Loucy (cell line): ENCODE measurements around the gene CEP70.
"Not testable (repeated sequence)": the region's sequence is repeated elsewhere in the genome, so short reads cannot be mapped to it uniquely, and the experiment has no call there.

Experiments
- EZH2phosphoT487 ChIP-seq: fragments of 200-600 bp; IDR thresholded peaks from 2 replicates; pipeline ENCODE4 v1.6.1; 2018; ENCODE audit warnings: antibody characterized with exemption, mild to moderate bottlenecking, moderate library complexity, borderline replicate concordance
- TF ChIP-seq, protein P1 (sequence below): fragments of 200-600 bp; sonication (generic); conservative IDR thresholded peaks from 2 replicates; pipeline ENCODE4 v1.5.1; 2014; ENCODE audit warnings: mild to moderate bottlenecking, antibody characterized with exemption, low read length

DNA sequence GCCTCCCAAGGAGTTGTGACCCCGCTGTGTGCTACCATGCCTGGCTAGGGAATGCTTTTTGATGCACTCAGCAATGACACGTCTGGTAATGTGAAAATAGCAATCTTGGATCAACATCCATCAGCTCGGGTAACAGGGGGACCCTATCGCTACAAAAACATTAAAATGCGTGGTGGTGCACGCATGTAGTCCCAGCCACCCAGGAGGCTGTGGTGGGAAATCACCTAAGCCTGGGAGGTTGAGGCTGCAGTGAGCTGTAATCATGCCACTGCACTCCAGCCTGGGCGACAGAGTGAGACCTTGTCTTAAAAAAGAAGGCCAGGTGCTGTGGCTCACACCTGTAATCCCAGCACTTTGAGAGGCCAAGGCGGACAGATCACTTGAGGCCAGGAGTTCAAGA lies 140.1 kb downstream of the CEP70 start:
- TF ChIP-seq, protein P1, sequence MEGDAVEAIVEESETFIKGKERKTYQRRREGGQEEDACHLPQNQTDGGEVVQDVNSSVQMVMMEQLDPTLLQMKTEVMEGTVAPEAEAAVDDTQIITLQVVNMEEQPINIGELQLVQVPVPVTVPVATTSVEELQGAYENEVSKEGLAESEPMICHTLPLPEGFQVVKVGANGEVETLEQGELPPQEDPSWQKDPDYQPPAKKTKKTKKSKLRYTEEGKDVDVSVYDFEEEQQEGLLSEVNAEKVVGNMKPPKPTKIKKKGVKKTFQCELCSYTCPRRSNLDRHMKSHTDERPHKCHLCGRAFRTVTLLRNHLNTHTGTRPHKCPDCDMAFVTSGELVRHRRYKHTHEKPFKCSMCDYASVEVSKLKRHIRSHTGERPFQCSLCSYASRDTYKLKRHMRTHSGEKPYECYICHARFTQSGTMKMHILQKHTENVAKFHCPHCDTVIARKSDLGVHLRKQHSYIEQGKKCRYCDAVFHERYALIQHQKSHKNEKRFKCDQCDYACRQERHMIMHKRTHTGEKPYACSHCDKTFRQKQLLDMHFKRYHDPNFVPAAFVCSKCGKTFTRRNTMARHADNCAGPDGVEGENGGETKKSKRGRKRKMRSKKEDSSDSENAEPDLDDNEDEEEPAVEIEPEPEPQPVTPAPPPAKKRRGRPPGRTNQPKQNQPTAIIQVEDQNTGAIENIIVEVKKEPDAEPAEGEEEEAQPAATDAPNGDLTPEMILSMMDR = not testable (repeated sequence)
- not testable (repeated sequence) for TF ChIP-seq EZH2phosphoT487
